ENCODE results near the gene ANKRD17.

- TF ChIP-seq CTCF (IDR thresholded peaks at IDR 0.05; ENCODE audit: low read depth, low read length, poor library complexity, severe bottlenecking): no peak
- no peak for TF ChIP-seq EZH2phosphoT487 (IDR thresholded peaks at IDR 0.05; ENCODE audit: borderline replicate concordance, low read length)
Measured at GRCh38 chr4:73247100-73247499, 11.5 kb downstream of the ANKRD17 start.

Measured in DOHH2 (cell line).